DOHH2 (cell line): ENCODE data around the gene OR51B6.

Source experiments
- H3F3A ChIP-seq: fragments of 200-600 bp; sonication (generic), shearing (Covaris generic); 2 replicates; pipeline ENCODE4 v1.6.0; 2016; ENCODE audit warnings: antibody characterized with exemption, mild to moderate bottlenecking; ENCODE audit not compliant: control insufficient read depth, insufficient read depth
- H3K27ac ChIP-seq: fragments of 200-600 bp; sonication (generic); 2 replicates; pipeline ENCODE4 v1.5.1; 2014; ENCODE audit warnings: low read depth, mild to moderate bottlenecking, low read length, moderate library complexity
- H3K27me3 ChIP-seq: fragments of 200-600 bp; sonication (generic); 2 replicates; pipeline ENCODE4 v1.6.1; 2014; ENCODE audit warnings: mild to moderate bottlenecking, low read length, mixed read lengths; ENCODE audit not compliant: control insufficient read depth
- H3K36me3 ChIP-seq: fragments of 200-600 bp; sonication (generic); 2 replicates; pipeline ENCODE4 v1.6.1; 2014; ENCODE audit warnings: mild to moderate bottlenecking, low read length, moderate library complexity, mixed read lengths; ENCODE audit not compliant: control insufficient read depth
- H3K4me1 ChIP-seq: fragments of 200-600 bp; sonication (generic); 2 replicates; pipeline ENCODE4 v1.6.1; 2014; ENCODE audit warnings: mild to moderate bottlenecking, low read length, mixed read lengths; ENCODE audit not compliant: control insufficient read depth
- H3K4me2 ChIP-seq: fragments of 200-600 bp; sonication (generic); 2 replicates; pipeline ENCODE4 v1.6.0; 2014; ENCODE audit warnings: mild to moderate bottlenecking, low read length, moderate library complexity
- H3K4me3 ChIP-seq: fragments of 200-600 bp; sonication (generic); 2 replicates; pipeline ENCODE4 v1.5.1; 2014; ENCODE audit warnings: mild to moderate bottlenecking, low read length, mixed read lengths
- H3K79me2 ChIP-seq: fragments of 200-600 bp; sonication (generic); 2 replicates; pipeline ENCODE4 v1.6.1; 2014; ENCODE audit warnings: mild to moderate bottlenecking, low read length, mixed read lengths; ENCODE audit not compliant: control insufficient read depth
- H3K9me2 ChIP-seq: fragments of 200-600 bp; sonication (generic); replicated peaks from 2 replicates; pipeline ENCODE4 v1.6.1; 2014; ENCODE audit warnings: mild to moderate bottlenecking, low read length, mixed read lengths; ENCODE audit not compliant: control insufficient read depth
- H3K9me3 ChIP-seq: fragments of 200-600 bp; sonication (generic); 2 replicates; pipeline ENCODE4 v1.6.1; 2014; ENCODE audit warnings: antibody characterized with exemption, low read length, mixed read lengths; ENCODE audit not compliant: control insufficient read depth, insufficient read depth
- H4K20me1 ChIP-seq: fragments of 200-600 bp; sonication (generic); 2 replicates; pipeline ENCODE4 v1.6.0; 2014; ENCODE audit warnings: low read depth, mild to moderate bottlenecking, antibody characterized with exemption, low read length, moderate library complexity; ENCODE audit not compliant: control insufficient read depth, insufficient read depth
- EZH2phosphoT487 ChIP-seq: fragments of 200-600 bp; sonication (generic); IDR thresholded peaks from 2 replicates; pipeline ENCODE4 v1.6.1; 2017; ENCODE audit warnings: borderline replicate concordance, mild to moderate bottlenecking, antibody characterized with exemption, low read length, moderate library complexity, mixed read lengths
- TF ChIP-seq, protein P1 (sequence below): fragments of 200-600 bp; sonication (generic); IDR thresholded peaks from one replicate; pipeline ENCODE4 v1.5.1; 2014; ENCODE audit warnings: antibody characterized with exemption, mild to moderate bottlenecking, low read depth, low read length; ENCODE audit not compliant: poor library complexity, severe bottlenecking

The OR51B6 gene

DNA sequence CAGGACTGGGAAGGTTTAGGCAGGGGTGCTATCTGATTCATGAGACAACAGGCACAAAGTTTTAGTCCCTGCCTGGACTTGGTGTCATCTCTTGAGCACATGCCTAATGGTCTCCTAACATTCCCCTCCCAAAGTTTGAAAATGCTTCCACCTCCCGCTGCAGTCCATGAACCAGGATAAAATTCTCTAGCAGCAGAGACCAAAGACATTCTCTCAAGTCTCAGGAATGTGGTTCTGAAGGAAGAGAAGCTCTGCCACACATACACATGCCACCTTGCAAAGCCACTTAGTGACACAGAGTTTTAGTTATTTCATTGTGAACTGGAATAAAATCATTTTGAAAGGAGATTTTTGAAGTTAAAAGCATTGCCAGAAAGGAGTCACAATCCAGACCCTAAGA is 15.5 kb downstream of the OR51B6 start:
- H3K9me3 ChIP-seq = no peaks in the 10 kb centered on the region
- no peak overlapping the region for H3K27ac ChIP-seq
- H3K4me1 ChIP-seq = no peaks in the 10 kb centered on the region
- no peak overlapping the region for H3K4me2 ChIP-seq
- H3K36me3 ChIP-seq = no peaks in the 10 kb centered on the region
- no peaks in the 10 kb centered on the region for H3K9me2 ChIP-seq
- no peak overlapping the region for H3K4me3 ChIP-seq
- H3K27me3 ChIP-seq = no peaks in the 10 kb centered on the region
- H3F3A ChIP-seq = no peaks in the 10 kb centered on the region
- TF ChIP-seq, protein P1, sequence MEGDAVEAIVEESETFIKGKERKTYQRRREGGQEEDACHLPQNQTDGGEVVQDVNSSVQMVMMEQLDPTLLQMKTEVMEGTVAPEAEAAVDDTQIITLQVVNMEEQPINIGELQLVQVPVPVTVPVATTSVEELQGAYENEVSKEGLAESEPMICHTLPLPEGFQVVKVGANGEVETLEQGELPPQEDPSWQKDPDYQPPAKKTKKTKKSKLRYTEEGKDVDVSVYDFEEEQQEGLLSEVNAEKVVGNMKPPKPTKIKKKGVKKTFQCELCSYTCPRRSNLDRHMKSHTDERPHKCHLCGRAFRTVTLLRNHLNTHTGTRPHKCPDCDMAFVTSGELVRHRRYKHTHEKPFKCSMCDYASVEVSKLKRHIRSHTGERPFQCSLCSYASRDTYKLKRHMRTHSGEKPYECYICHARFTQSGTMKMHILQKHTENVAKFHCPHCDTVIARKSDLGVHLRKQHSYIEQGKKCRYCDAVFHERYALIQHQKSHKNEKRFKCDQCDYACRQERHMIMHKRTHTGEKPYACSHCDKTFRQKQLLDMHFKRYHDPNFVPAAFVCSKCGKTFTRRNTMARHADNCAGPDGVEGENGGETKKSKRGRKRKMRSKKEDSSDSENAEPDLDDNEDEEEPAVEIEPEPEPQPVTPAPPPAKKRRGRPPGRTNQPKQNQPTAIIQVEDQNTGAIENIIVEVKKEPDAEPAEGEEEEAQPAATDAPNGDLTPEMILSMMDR = no peak
- no peak for TF ChIP-seq EZH2phosphoT487
- H4K20me1 ChIP-seq = no peaks in the 10 kb centered on the region
- H3K79me2 ChIP-seq = no peaks in the 10 kb centered on the region

DNA sequence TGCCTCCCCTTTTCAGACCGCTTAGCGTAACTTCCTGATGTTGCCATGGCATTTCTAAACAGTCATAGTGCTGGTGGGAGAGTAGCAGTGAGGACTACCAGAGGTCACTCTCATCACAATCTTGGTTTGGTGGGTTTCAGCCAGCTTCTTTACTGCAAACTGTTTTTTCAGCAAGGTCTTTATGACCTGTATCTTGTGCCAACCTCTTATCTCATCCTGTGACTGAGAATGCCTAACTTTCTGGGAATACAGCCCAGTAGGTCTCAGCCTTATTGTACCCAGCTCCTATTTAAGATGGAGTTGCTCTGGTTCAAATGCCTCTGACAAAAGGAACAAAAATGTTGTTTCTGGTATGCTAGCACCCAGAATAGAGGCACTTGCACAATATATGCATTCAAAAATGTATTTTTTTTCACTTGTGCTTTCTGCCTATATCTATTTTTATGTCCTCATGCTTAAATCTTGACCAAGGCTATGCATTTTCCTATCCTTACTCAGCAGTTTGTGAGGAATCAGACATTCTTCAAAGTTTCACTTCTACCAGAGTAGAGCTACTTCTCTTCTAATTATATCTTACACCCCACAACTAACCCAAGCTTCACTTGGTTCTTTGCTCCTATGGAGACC is 16.3 kb downstream of the OR51B6 start:
- no peaks in the 10 kb centered on the region for H3K79me2 ChIP-seq
- H3K27ac ChIP-seq = no peak overlapping the region
- no peak overlapping the region for H3K4me2 ChIP-seq
- no peaks in the 10 kb centered on the region for H3K27me3 ChIP-seq
- no peak for TF ChIP-seq EZH2phosphoT487
- no peaks in the 10 kb centered on the region for H3K36me3 ChIP-seq
- no peaks in the 10 kb centered on the region for H3F3A ChIP-seq
- H3K4me3 ChIP-seq = no peak overlapping the region
- H3K9me3 ChIP-seq = no peaks in the 10 kb centered on the region
- no peaks in the 10 kb centered on the region for H3K9me2 ChIP-seq
- H4K20me1 ChIP-seq = no peaks in the 10 kb centered on the region
- no peaks in the 10 kb centered on the region for H3K4me1 ChIP-seq

DNA sequence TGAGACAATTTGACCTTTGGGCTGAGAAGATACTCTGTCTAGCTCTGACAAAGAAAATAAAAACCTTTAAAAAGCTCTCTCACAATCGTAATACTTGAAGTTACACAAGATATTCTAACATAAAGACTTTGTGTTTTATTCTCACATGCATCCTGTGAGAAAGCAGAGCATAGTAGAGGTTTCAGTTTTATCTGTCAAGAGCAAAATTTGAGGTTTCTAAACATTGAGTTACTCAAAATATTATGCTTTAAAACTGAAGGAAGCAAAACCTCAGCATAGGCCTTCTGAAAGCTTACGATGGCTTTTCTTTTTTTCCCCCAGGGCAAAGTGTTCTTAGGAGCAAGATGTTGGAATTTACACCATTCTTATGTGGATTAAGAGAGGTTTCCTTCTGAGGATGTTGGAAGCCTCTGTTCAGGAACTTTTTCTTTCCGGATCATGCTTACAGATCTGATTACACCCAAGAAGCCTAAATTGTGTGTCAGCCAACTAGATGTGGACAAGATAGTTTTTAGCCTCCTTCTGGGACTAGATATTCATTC is 17.3 kb downstream of the OR51B6 start:
- Histone ChIP-seq H3K4me2 (no peak overlapping the region), H3K36me3 (no peaks in the 10 kb centered on the region), H3K4me1 (no peaks in the 10 kb centered on the region), H3K27ac (no peak overlapping the region), H3K9me3 (no peaks in the 10 kb centered on the region), H3K4me3 (no peak overlapping the region), H3F3A (no peaks in the 10 kb centered on the region), H3K27me3 (no peaks in the 10 kb centered on the region), H3K9me2 (no peaks in the 10 kb centered on the region), H3K79me2 (no peaks in the 10 kb centered on the region), H4K20me1 (no peaks in the 10 kb centered on the region)
- TF ChIP-seq, protein P1 = no peak
- no peak for TF ChIP-seq EZH2phosphoT487

DNA sequence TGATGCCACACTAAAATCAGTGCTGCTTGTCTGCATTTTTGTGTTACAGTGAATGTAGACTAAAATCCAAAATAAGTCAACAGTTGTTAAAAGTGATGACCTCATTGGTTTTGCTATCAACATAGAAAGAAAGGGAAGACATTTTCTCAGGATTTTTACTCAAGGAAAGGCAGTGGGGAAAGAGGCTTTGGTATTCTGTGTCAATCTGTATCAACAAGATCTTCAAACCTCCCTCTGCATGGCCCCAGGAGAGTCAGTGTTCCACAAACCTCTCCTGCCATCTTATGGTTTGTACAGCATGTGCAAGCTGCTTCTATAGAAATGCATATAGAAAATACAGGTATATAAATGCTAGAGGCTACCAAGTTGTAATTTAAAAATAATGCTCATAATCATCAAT is 18.5 kb downstream of the OR51B6 start:
- H4K20me1 ChIP-seq = no peaks in the 10 kb centered on the region
- TF ChIP-seq, protein P1 = no peak
- no peak for TF ChIP-seq EZH2phosphoT487
- H3K4me2 ChIP-seq = no peak overlapping the region
- H3K9me3 ChIP-seq = no peaks in the 10 kb centered on the region
- H3F3A ChIP-seq = no peaks in the 10 kb centered on the region
- H3K27ac ChIP-seq = no peak overlapping the region
- no peaks in the 10 kb centered on the region for H3K79me2 ChIP-seq
- no peaks in the 10 kb centered on the region for H3K27me3 ChIP-seq
- no peaks in the 10 kb centered on the region for H3K4me1 ChIP-seq
- no peak overlapping the region for H3K4me3 ChIP-seq
- no peaks in the 10 kb centered on the region for H3K36me3 ChIP-seq
- H3K9me2 ChIP-seq = no peaks in the 10 kb centered on the region
